Cardiac septum (tissue), 1 donor: ENCODE data around the gene NR6A1. TPM values are rescaled to one million over a fixed set of nuclear protein-coding genes. Genes with fewer than 3 reads are reported as not detected.

ENCODE experiments used
- DNase-seq: peaks from one replicate; pipeline ENCODE4 v3.0.0-alpha.2; 2020; ENCODE audit warnings: low spot score
- intact Hi-C: fragments of 100-400 bp; cut with DNase I; formaldehyde crosslinking; loops from one replicate; pipeline ENCODE4 v1.14.0; 2022
- microRNA-seq: library from miRNA; unstranded; fragments of <30 nt; microRNA quantifications from one replicate; pipeline ENCODE4 v1.2.0, GENCODE V29; 2020
- total RNA-seq: library from RNA; stranded (reverse); fragmentation: NEBNext Ultra II Directional; extraction: Animal tissue kit (Norgen Biotek cat#: 25700); gene quantifications from one replicate; pipeline ENCODE4 v1.2.1, GENCODE V29; 2021
- donor health status: DM: no; HTN: no; CAD: no.

NR6A1 gene
- total RNA-seq, 1 donor from 2014 or later: 2.2 TPM

- DNase-seq: no peak
Measured at GRCh38 chr9:124477211-124477647, 293.9 kb downstream of the NR6A1 start.

DNA sequence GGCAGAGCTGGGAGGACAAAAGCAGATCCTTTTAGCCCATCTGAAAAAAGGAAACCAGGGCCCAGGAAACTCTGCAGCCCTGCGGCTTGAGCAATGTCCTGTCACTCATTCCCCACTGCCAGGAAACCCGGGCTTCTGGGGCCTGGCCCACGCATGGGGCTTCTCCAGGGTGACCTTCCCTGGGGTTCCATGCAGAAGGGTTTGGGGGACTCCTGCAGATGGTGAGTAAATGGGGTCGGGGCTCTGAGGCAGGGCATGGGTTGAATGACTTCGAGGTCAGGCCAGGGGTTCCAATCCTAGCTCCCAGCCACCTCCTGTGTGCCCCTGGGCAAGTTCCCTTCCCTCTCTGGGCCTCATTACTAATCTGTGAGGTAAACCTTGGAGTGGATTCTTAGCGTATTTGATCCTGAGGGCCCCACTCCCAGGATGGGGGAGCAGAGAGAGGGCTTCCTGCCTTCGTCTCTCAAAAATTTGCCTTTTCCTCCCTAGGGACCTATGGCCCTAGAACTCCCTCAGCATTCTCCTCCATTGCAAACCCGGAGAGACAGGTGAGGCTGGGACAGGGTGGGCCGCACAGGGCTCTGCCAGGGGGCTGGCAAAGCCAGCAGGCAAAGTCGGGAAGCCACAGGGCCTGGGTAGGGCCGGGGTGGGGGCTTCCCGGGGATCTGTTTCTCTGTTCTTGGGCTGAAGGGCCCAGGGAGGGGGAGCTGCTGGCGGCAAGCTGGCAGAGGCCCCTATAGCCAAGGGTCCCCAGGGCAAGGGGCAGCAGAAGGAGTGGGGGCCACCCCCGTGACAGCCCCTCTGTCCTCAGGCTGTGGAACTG, 295.0 kb downstream of the NR6A1 start:
- intact Hi-C loops: no loop called here
- DNase-seq: no peak

More at GRCh38 chr9:124477211-124477647, 293.9 kb downstream of the NR6A1 start:
- intact Hi-C loops: no loop called here

DNA sequence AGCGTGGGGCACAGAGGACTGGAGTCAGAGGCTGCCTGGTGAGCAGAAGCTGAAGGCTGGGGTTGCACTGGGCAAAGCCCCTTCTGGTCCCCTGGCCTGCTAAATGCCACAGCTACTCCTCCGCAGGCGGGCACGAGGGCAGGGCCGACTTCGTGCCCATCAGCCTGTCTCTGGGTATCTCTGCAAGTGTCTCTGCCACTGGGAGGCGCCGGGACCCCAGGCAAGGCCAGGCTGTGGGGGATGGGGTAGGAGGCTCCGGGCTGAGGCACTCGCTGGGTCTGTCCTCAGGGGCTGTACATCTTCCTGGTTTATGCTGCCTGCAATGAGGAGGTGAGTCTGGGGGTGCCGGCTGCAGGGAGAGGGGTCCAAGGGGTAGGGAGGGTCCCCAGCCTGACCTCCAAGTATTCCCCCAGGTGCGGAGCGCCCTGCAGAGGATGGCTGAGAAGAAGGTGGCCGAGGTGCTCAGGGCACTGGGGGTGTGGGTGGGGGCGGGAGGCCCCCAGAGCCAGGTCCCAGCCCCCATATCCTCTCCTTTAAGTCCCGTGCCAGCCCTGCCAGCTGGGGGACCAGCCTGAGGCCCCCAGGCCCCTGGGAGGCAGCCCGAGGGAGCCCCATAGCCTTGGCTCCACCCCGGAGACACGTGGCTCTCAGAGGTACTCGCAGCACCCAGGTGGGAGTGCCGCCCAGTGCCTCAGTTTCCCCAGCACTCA, 295.8 kb downstream of the NR6A1 start:
- intact Hi-C loops: no loop called here
- no peak for DNase-seq

- DNase-seq: no peak
- intact Hi-C loops: no loop called here
Measured at GRCh38 chr9:124474151-124474550, 297.0 kb downstream of the NR6A1 start.

GRCh38 chr9:124473310-124473709, 297.8 kb downstream of the NR6A1 start:
- intact Hi-C loops: no loop called here
- DNase-seq: no peak

GRCh38 chr9:124472770-124473169, 298.3 kb downstream of the NR6A1 start:
- no peak for DNase-seq
- intact Hi-C loops: no loop called here

GRCh38 chr9:124471761-124472160, 299.4 kb downstream of the NR6A1 start:
- intact Hi-C loops: no loop called here
- no peak for DNase-seq

DNA sequence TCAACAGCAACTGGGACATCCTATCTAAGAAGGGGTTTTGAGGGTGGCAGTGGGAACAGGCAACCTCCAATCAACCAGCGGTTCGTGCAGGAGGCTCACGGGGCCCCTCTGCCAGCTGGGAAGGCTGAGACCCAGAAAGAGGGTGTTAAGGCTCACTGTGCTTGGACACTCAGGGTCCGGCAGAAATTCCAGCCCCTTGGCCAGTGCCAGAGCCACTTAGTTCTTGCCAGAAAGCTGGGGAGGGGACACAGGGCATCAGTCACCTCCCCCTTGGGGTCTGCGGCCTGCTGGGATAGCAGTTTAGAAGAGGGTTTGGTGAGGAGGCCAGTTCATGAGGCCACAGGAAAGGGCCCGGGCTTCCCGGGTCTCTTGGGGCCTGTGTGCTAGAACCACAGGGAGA, 300.4 kb downstream of the NR6A1 start:
- DNase-seq: no peak
- intact Hi-C loops: no loop called here

- DNase-seq: no peak
- intact Hi-C loops: no loop called here
Measured at GRCh38 chr9:124470306-124470705, 300.8 kb downstream of the NR6A1 start.

- intact Hi-C loops: no loop called here
- DNase-seq: no peak
Measured at GRCh38 chr9:124469011-124469832, 301.9 kb downstream of the NR6A1 start.

GRCh38 chr9:124468061-124468740, 302.9 kb downstream of the NR6A1 start:
- no peak for DNase-seq

DNA sequence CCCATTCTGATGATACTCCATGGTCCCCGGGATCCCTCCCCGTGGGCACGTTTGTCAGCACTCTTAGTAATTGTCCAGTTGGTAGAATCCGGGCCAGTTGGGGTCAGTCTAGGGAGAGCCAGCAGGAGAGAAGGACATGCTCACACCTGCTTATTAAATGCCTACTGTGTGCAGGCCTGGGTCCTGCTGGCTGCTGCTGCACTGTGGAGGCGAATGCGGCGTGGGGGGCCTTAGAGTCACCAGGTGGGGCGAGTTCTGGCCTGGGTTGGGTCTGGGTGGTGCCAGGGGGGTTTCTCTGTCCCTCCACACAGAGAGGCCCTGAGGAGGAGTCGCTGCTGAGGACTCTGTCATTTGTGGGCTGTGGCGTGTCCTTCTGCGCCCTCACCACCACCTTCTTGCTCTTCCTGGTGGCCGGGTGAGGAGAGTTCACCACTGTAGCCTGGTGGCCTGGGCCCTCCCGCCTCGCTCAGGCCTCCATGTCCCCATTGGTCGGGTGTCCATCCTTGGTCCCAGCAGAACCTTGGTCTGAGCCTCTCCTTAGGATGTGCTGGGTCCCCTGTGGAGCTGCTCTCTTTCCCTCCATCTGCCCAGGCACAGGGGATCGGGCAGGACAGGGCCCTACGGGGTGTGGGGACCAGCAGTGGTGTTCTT, 303.6 kb downstream of the NR6A1 start:
- DNase-seq: no peak
- intact Hi-C loops: no loop called here

More at GRCh38 chr9:124468061-124468740, 302.9 kb downstream of the NR6A1 start:
- intact Hi-C loops: no loop called here

Small RNAs within 50 kb of the gene (microRNA-seq; reads per million reads assigned to microRNA genes)
- gene MIR181A2 (508 reads per million, percentile 80 among the genes with 10 or more reads in this experiment), gene MIR181B2 (77.0 reads per million, percentile 55 among the genes with 10 or more reads in this experiment)

Other genes starting within 250 kb of the NR6A1 start
- gene OLFML2A, start 5.8 kb upstream of the NR6A1 start, total RNA-seq: 46.4 TPM
- gene WDR38, start 82.1 kb upstream of the NR6A1 start, total RNA-seq: not detected
- 610 TPM for gene RPL35, start 90.6 kb upstream of the NR6A1 start, total RNA-seq
- gene ARPC5L, start 90.8 kb upstream of the NR6A1 start, total RNA-seq: 53.8 TPM
- gene GOLGA1, start 169.8 kb upstream of the NR6A1 start, total RNA-seq: 22.1 TPM